Lung (tissue), 12 donors: ENCODE results near the gene ZNF319. TPM values are rescaled to one million over a fixed set of nuclear protein-coding genes. Genes with fewer than 3 reads are reported as not detected.

Experiments used
- ATAC-seq: fragments of 200-7000 bp; cut with Tn5 transposase; one replicate; pipeline ENCODE4 v1.9.1; 2020; ENCODE audit warnings: moderate number of reproducible peaks; ENCODE audit not compliant: insufficient read depth, low FRiP score
- DNase-seq, 3 donors: peaks; one replicate each; pipeline ENCODE4 v3.0.0-alpha.2; 2013 to 2017
- H3K27ac ChIP-seq, 2 donors: one replicate each; pipeline ENCODE4 v1.5.1; 2013; ENCODE audit warnings: mild to moderate bottlenecking in 2 of 2, moderate library complexity in 2 of 2, control low read depth in 1 of 2, inconsistent platforms in 1 of 2, low read depth in 1 of 2, low read length in 1 of 2
- H3K27me3 ChIP-seq, 3 donors: one replicate each; pipeline ENCODE4 v1.5.1; 2013; ENCODE audit warnings: low read length in 2 of 3; ENCODE audit not compliant: control insufficient read depth in 3 of 3, insufficient read depth in 3 of 3
- H3K36me3 ChIP-seq, 4 donors: one replicate each; pipeline ENCODE4 v1.5.1; 2013; ENCODE audit warnings: low read length in 4 of 4, mild to moderate bottlenecking in 1 of 4, moderate library complexity in 1 of 4; ENCODE audit not compliant: control insufficient read depth in 4 of 4, insufficient read depth in 4 of 4
- H3K4me1 ChIP-seq, 5 donors: one replicate each; pipeline ENCODE4 v1.5.1; 2013; ENCODE audit warnings: low read length in 5 of 5, mild to moderate bottlenecking in 2 of 5, moderate library complexity in 1 of 5; ENCODE audit not compliant: control insufficient read depth in 5 of 5, insufficient read depth in 5 of 5
- H3K4me3 ChIP-seq: one replicate; pipeline ENCODE4 v1.5.1; 2013; ENCODE audit warnings: mild to moderate bottlenecking, control low read depth, moderate library complexity
- H3K9ac ChIP-seq, 2 donors: one replicate each; pipeline ENCODE4 v1.5.1; 2013; ENCODE audit warnings: low read length in 2 of 2, control low read depth in 1 of 2; ENCODE audit not compliant: insufficient read depth in 1 of 2
- H3K9me3 ChIP-seq, 4 donors: one replicate each; pipeline ENCODE4 v1.5.1; 2013; ENCODE audit warnings: low read length in 3 of 4, mild to moderate bottlenecking in 1 of 4, moderate library complexity in 1 of 4; ENCODE audit not compliant: control insufficient read depth in 4 of 4, insufficient read depth in 3 of 4
- CTCF ChIP-seq: IDR thresholded peaks from 2 replicates; pipeline ENCODE4 v1.5.1; 2012; ENCODE audit warnings: mild to moderate bottlenecking; ENCODE audit errors: control extremely low read depth, extremely low read depth
- WGBS, 2 donors: extraction: QIAGEN DNeasy Blood & Tissue Kit; methylation state at CpG; one replicate each; pipeline ENCODE4 v1.1.7; 2013; 5-methylcytosine and 5-hydroxymethylcytosine counted together
- polyA plus RNA-seq, 2 donors: library from polyadenylated mRNA; stranded (reverse); fragments of 200-250 nt; gene quantifications; one replicate each; pipeline ENCODE4 v1.2.1, GENCODE V29; 2013
- total RNA-seq, 2 donors: library from RNA; depleted of rRNA in 1 of 2; stranded (reverse); fragments of >200 nt in 1 of 2; gene quantifications; one replicate each; pipeline ENCODE4 v1.2.1, GENCODE V29; 2014 to 2021
- donor health status: control.
- donor health status: control.
- donor health status: Bipolar disorder and iron deficiency.
- donor health status: healthy.
- donor health status: DM: yes; HTN: yes; CAD: no.

The ZNF319 gene
- total and polyA plus RNA-seq, 4 donors, result 6.0 to 15.3 (median 9.6) TPM

GRCh38 chr16:57949013-57949412 is 51.5 kb downstream of the ZNF319 start:
- Histone ChIP-seq H3K4me1 (no peaks in the 10 kb centered on the region), H3K9me3 (no peaks in the 10 kb centered on the region), H3K36me3 (no peaks in the 10 kb centered on the region), H3K27me3 (peaks cover 0 to 6% (median 2%) of the 10 kb centered on the region in 3 donors), H3K9ac (no peak overlapping the region), H3K27ac (no peak overlapping the region), H3K4me3 (no peak overlapping the region)
- no peak for ATAC-seq
- DNase-seq, result no peak
- 23 to 25% methylated on average over 2 of the region's 2 CpGs for WGBS, 2 donors
- TF ChIP-seq CTCF, result no peak

DNA sequence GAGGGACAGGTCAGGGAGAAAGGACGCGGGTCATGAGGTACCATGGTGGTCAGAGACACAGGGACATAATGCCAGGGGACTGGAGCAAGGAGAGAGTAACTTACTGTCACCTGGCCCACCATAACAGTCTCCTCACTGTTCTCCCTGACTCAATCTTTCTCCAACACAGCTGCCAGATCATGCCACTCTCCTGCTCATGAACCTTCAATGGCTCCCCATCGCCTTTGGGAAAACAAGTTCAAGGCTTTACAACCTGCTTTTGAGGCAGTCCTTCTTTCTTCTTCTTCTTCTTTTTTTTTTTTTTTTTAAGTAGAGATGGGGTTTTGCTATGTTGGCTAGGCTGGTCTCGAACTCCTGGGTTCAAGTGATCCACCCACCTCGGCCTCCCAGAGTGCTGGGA is 52.4 kb downstream of the ZNF319 start:
- ATAC-seq (no peak), DNase-seq (no peak)
- H3K4me1 ChIP-seq, result no peaks in the 10 kb centered on the region
- no peak overlapping the region for H3K9ac ChIP-seq
- H3K27ac ChIP-seq, result no peak overlapping the region
- no peak overlapping the region for H3K4me3 ChIP-seq
- 91 to 94% methylated on average over 5 of the region's 5 CpGs for WGBS, 2 donors
- H3K36me3 ChIP-seq, result no peaks in the 10 kb centered on the region
- H3K27me3 ChIP-seq, result peaks cover 0 to 6% (median 2%) of the 10 kb centered on the region in 3 donors
- no peak for TF ChIP-seq CTCF
- no peaks in the 10 kb centered on the region for H3K9me3 ChIP-seq

DNA sequence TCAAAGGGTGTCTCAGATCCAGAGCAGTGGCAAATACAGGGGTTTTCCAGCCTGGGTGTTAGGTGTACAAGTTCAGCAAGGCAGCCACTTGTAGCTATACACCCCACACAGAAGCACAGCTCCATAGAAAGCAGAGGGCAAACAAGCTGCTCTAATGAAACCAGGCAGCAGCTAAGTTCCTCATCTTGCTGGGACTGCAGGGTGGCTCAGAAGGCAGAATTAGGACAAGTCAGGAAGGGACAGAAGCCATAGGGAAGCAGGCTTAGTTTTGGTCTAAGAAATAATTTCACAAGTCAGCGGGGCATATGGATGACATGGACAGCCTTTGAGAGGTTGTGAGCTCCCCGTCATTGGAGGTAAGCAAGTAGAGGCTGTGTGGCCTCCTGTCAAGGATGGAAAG is 53.2 kb downstream of the ZNF319 start:
- WGBS, 2 donors, result 79 to 83% methylated on average over 2 of the region's 2 CpGs
- no peak for TF ChIP-seq CTCF
- ATAC-seq, result no peak
- Histone ChIP-seq H3K27ac (no peak overlapping the region), H3K36me3 (no peaks in the 10 kb centered on the region), H3K9me3 (no peaks in the 10 kb centered on the region), H3K27me3 (peaks cover 0 to 6% (median 2%) of the 10 kb centered on the region in 3 donors), H3K9ac (no peak overlapping the region), H3K4me3 (no peak overlapping the region), H3K4me1 (no peaks in the 10 kb centered on the region)
- no peak for DNase-seq

DNA sequence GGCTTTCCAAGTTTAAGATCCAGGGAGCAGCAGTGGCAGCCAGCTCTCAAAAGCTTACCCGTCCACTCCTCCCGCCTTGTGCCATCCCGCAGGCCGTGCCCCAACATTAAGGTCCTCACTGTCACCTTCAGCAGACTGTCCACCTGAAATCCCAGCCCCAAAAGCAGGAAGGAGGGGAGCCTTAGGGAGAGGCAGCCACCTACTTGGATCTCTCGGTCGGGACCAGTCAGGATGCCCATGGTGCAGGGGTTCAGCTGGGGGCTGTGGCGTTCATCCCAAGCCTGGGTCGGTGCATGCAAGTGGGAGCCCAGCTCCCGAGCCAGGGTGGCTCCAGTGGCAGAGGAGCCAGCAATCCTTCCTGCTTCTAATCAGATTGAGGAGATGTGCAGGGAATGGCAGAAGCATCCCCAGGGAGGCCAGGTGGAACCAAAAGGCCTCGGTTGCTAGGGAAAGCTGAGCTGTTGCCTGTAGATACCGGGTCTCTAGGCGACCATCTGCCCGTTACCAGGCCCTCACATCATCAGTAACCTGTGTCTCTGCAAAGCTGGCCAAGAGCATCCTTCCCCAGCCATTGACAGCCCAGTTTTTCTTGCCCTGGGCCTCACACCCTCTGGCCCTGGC is 54.2 kb downstream of the ZNF319 start:
- Histone ChIP-seq H3K4me1 (peaks cover 0 to under 1% (median 0%) of the 10 kb centered on the region in 5 donors), H3K36me3 (no peaks in the 10 kb centered on the region), H3K27ac (no peak overlapping the region), H3K4me3 (no peak overlapping the region), H3K9me3 (no peaks in the 10 kb centered on the region), H3K9ac (no peak overlapping the region), H3K27me3 (peaks cover 0 to 6% (median 2%) of the 10 kb centered on the region in 3 donors)
- no peak for ATAC-seq
- DNase-seq, result no peak
- TF ChIP-seq CTCF, result no peak
- 85 to 87% methylated on average over 13 of the region's 13 CpGs for WGBS, 2 donors
